ENCODE data around the gene SAE1.

- no peak for TF ChIP-seq CTCF (conservative IDR thresholded peaks at IDR 0.05 in 1 of 2, IDR thresholded peaks at IDR 0.05 in 1 of 2; ENCODE audit: extremely low read depth in 1 of 2, insufficient read depth in 1 of 2, low read depth in 1 of 2, low read length in 2 of 2)
- TF ChIP-seq EZH2 (IDR thresholded peaks at IDR 0.05; ENCODE audit: borderline replicate concordance, low read length): no peak
These were observed 69.9 kb downstream of the SAE1 start for GRCh38 chr19:47200530-47200929.

Data from mammary epithelial cell (primary cell).